Esophagus muscularis mucosa (tissue), 4 donors: Measurements from ENCODE around the gene VAV1.

Source experiments
- EP300 ChIP-seq: sonication (generic); formaldehyde crosslinking; IDR thresholded peaks from one replicate; pipeline ENCODE4 v1.6.1; 2017; ENCODE audit warnings: antibody characterized with exemption
- POLR2AphosphoS5 ChIP-seq, 2 donors: sonication (generic); formaldehyde crosslinking; IDR thresholded peaks; one replicate each; pipeline ENCODE4 v1.6.1; 2017; ENCODE audit warnings: antibody characterized with exemption in 2 of 2
- TF ChIP-seq, protein P1 (sequence below), 3 experiments: fragments of 200-600 bp in 2 of 3; fragments of 450-650 bp in 1 of 3; sonication (generic) in 2 of 3; IDR thresholded peaks; one replicate each; pipeline ENCODE4 v1.5.1; 2017 to 2019; ENCODE audit warnings: antibody characterized with exemption in 3 of 3, mild to moderate bottlenecking in 2 of 3, moderate library complexity in 1 of 3

DNA sequence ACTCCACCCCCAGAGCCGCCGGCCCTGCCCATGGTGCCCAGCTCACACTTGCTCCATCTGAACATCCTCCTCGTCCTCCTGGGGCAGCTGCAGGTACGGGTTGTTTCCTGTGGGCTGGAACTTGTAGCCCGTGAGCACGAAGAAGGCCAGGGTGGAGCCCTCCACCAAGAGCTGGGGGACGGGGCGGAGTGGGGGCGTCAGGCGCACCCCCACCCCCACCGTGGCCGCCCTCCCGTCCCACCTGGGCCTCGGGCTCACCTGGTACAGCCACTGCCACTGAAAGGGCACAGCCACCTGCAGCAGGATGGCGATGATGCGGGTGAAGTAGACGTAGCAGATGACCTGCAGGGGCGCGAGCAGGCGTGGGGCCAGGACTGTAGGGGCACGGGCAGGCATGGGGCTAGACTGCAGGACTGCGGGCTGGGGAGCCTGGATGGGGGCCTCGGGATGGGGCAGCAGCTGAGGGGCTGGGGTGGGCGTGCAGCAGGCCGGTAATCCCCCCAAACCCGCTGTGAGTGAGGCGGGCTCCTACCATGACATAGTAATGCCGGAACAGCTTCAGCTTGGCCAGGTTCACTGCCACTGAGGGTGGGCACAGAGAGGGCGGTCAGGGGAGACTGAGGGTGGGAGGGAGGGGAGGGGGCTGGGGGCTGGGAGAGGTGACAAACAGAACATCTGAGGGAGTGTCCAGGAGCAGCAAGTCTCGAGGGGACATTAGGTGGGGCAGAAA, 41.4 kb upstream of the VAV1 start:
- TF ChIP-seq, protein P1, sequence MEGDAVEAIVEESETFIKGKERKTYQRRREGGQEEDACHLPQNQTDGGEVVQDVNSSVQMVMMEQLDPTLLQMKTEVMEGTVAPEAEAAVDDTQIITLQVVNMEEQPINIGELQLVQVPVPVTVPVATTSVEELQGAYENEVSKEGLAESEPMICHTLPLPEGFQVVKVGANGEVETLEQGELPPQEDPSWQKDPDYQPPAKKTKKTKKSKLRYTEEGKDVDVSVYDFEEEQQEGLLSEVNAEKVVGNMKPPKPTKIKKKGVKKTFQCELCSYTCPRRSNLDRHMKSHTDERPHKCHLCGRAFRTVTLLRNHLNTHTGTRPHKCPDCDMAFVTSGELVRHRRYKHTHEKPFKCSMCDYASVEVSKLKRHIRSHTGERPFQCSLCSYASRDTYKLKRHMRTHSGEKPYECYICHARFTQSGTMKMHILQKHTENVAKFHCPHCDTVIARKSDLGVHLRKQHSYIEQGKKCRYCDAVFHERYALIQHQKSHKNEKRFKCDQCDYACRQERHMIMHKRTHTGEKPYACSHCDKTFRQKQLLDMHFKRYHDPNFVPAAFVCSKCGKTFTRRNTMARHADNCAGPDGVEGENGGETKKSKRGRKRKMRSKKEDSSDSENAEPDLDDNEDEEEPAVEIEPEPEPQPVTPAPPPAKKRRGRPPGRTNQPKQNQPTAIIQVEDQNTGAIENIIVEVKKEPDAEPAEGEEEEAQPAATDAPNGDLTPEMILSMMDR (IDR thresholded peaks at IDR 0.05), result no peak
- TF ChIP-seq EP300 (no peak), POLR2AphosphoS5 (IDR thresholded peaks at IDR 0.05) (no peak)
